NCI-H774 (cell line): ENCODE data around the gene TUG1.
A peak's percentile ranks its signal among the peaks of the same experiment; 100 is the strongest.

Experiments
- DNase-seq: peaks from one replicate; lab custom pipeline; 2025; lab: John Stamatoyannopoulos, UW

The TUG1 gene

GRCh38 chr22:30947816-30948454, 21.1 kb upstream of the TUG1 start:
- no peak for DNase-seq

- no peak for DNase-seq
Measured at GRCh38 chr22:30948930-30949342, 20.1 kb upstream of the TUG1 start.

GRCh38 chr22:30949934-30950660, 19.0 kb upstream of the TUG1 start:
- no peak for DNase-seq

DNA sequence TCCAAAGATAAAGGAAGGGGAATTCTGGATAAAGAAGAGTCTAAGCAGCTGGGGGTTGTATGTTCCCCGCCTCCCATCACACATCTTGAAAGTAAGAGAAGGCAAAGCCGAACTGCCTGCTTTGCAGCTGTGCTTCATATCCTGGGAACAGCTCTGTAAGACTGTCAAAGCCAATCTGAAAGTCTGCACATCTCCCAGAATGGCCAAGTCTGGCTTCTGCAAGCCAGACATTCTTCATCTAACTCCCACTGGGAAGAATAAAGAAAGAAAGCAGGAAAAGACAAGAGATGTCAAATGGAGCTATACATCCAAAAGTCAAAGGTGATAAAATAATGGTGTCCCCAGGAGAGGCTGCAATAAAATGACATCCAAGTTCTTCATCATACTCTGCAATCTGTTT, 15.9 kb upstream of the TUG1 start:
- no peak for DNase-seq

DNA sequence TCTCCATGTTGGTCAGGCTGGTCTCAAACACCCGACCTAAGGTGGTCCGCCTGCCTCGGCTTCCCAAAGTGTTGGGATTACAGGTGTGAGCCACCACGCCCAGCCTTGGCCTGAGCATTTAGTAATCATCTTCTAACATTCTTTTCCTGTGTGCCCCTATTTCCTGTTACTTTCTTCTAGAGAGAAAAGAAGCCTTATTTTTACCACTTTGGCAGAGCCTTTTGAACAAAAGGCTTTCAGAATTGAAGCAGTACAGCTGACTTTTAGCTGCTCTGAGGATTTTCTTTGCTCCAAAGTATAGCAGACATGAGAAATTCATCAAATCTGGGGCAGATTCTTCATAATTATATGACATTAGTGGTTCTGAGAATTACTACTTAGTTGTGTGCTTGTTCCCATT, 13.9 kb upstream of the TUG1 start:
- DNase-seq = no peak

DNA sequence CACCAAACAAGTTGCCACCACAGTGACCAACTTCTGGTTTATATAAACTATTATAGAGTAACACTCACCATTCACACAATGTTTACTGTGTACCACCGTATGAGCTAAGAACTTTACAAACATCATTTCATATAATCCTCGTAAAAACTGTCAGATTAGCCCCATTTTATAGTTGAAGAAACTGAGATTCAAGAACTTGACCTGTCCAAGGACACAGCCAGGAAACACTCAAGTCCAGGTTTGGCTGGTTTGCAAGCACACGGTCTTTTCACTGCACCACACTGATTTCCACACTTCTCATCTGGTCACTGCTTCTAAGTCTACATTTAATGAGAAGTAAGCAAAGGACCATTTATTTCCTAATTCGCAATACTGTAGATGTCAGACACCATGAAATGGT, 4.2 kb upstream of the TUG1 start:
- no peak for DNase-seq

DNA sequence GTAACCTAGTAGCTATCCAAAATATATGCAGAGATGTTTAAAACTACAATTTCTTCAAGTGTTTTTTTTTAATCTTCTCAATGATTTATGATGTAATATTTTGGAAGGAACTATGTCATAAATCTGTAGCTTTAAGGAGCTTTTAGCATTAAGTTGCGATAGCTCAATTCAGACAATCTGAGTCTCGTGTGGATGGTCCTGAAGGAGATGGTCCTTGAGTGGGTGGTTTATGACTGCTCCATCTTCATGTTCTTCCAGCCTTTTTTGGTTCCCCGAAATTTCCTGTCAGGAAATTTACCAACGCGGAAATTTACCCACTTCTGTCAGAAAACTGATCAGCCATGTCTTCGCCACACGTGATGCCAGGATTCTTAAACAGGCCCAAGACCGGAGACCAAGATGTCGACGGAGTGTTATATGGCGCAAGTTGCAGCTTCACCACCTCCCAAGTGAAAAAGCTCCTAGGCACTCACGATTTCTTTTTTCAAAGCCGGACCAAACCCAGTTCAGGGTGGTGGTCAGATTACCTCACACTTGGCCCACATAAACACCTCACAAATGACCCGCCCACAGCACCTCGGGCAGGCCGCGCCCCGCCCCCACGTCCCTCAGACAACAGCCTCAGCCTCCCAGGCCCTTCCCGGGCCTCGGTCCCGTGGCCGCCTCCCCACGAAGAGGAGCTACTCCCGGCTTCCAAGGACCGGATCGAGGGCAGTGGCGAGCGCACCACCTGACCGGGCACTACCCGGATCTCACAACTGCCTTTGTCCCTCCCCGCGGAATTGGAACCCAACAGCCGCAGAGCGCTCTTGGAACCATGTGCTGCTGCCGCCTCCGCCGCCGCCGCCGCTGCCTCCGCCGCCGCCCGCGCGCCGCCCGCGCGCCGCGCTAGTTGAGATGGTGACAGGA, 796 bp upstream of the TUG1 start, which contains the start of gene MORC2:
Gene MORC2, minus strand, starts transcription at position 760 of the 909 bp plus-strand sequence. CDS start 885 bp downstream, outside the sequence.
- peak; percentile 27 for DNase-seq

GRCh38 chr22:30969532-30970355, 679 bp downstream of the TUG1 start:
- DNase-seq = no peak

GRCh38 chr22:30970356-30970746, 1.3 kb downstream of the TUG1 start:
- no peak for DNase-seq

GRCh38 chr22:30978304-30978962, 9.4 kb downstream of the TUG1 start:
- no peak for DNase-seq

- no peak for DNase-seq
Measured at GRCh38 chr22:30979932-30980331, 10.9 kb downstream of the TUG1 start.

DNA sequence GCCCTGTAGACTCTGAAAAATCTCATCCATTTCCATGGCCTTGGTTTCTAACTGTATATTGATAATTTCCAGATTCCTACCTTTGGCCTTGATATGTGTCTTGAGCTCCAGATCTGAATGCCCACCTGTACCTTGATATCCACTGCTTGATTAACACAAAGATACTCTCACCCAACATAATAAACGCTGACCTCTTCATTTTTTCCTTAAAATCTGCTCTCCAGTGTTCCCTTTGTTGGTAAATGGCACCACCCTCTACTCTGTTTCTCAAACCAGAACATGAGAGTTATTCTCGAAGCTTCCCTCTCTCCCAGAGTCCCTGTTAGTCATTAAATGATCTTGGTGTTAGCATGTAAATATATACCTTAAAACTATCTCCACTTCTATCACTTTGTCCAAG, 13.4 kb downstream of the TUG1 start:
- no peak for DNase-seq

DNA sequence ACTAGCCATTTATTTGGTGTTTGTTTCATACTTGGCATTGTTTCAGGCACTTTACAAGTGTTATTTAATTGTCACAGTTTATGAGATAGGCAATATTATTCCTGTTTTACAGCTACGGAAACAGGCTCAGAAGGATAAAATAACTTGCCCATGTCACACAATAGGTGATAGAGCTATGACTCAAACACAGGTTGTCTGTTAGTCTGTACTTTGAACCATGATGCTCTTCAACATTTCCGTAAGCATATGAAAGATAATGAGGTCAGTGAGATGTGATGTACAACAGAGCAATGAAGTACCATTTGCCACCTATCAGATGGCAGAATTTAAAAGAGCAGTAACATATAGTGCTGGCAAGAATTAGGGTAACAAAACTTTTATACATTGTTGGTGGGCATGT, 15.3 kb downstream of the TUG1 start:
- DNase-seq = no peak

GRCh38 chr22:30985561-30986208, 16.6 kb downstream of the TUG1 start:
- peak; percentile 30 for DNase-seq

GRCh38 chr22:30989474-30989873, 20.4 kb downstream of the TUG1 start:
- DNase-seq = no peak

- DNase-seq = no peak
Measured at GRCh38 chr22:30990690-30991089, 21.6 kb downstream of the TUG1 start.

DNA sequence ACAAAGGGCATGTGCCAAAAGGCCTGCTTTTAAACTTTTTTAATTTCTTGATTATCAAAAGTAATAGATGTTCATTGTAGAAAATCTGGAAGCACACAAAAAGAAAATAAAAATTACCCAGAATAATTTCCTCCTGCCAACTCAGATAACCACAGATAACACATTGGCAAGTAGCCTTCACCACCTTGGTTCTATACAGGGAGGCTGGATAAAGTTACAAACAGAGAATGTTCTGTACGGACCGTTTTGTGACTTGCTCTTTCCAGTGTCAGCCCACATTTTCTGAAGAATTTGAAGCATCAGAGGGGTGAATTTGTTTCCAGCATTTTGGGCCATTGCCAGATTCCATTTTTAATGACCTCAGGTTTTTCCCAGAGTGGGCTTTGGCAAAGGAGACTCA, 23.5 kb downstream of the TUG1 start:
- no peak for DNase-seq

DNA sequence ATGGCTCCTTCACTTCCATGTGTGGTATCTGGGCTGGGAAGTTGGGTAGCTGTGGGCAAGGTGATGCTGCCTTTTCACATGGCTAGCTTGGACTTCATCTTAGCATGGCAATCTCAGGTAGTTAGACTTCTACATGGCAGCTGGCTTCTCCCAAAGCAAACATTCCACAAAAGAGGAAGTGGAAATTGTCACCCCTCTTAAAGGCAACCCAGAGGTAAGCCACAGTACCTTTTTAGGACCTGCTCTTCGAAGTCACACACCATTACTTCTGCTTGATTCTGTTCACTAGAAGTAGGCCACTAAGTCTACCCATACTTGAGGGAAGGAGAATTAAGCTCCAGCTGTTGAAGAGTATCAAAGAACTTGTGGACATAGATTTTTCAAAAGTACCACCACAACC, 25.9 kb downstream of the TUG1 start:
- no peak for DNase-seq

DNA sequence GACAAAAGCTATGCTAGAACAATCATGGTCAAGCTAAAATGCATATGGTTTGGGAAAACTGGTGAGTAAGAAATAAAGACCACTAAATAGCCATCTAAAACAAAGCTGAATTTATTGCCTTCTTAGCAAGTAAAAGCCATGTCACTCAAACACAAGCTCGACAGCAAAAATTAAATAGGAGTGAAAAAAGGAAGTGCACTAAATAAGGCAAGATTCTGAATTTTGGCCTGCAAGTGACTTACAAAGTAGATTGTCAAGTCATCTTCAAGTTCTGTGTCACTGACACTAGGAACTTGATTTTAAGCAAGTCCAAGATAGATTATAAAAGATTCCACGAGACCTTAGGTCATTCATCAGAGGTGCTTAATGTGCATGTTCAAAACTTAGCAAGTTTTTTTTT, 27.4 kb downstream of the TUG1 start:
- DNase-seq = no peak

DNA sequence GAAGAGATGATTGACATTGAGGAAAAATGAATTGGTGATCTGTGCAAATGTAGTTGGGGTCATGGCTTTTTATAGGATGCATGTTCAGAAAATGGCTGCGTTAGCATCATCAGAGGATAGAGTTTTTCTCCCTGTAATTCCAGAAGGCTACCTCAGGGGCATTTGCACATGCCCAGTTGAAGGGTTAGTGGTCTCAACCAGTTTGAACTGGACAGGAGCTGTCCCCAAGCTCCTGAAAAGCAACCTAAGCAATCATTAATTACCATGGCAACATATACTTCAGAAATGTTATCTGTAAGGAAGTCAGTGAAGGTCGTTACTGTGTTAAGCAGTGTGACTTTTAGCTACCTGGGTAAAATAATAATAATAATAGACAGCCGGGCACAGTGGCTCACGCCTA, 29.3 kb downstream of the TUG1 start:
- DNase-seq = no peak
